Measurements from ENCODE around the gene ANXA2. TPM values are rescaled to one million over a fixed set of nuclear protein-coding genes. Genes with fewer than 3 reads are reported as not detected.

The ANXA2 gene
- total RNA-seq, 4 donors from 2014 or later = 376 to 811 (median 549) TPM

GRCh38 chr15:60324706-60325438 lies 72.9 kb downstream of the ANXA2 start:
- H3K36me3 ChIP-seq = no peaks in the 10 kb centered on the region
- H3K27me3 ChIP-seq = peaks cover 0 to 25% of the 10 kb centered on the region in 2 donors
- DNase-seq = no peak
- intact Hi-C loops (cut with DNase I; ENCODE audit: low total_unique reads) = no loop called here
- H3K4me3 ChIP-seq = no peak overlapping the region
- TF ChIP-seq CTCF (IDR thresholded peaks at IDR 0.05) (no peak), POLR2A (IDR thresholded peaks at IDR 0.05) (no peak)
- H3K27ac ChIP-seq = no peak overlapping the region
- no peaks in the 10 kb centered on the region for H3K4me1 ChIP-seq
- no peaks in the 10 kb centered on the region for H3K9me3 ChIP-seq

GRCh38 chr15:60323322-60323721 lies 74.5 kb downstream of the ANXA2 start:
- intact Hi-C loops (cut with DNase I; ENCODE audit: low total_unique reads) = no loop called here
- no peak overlapping the region for H3K4me3 ChIP-seq
- no peak for DNase-seq
- no peak for TF ChIP-seq CTCF (IDR thresholded peaks at IDR 0.05)
- TF ChIP-seq POLR2A (IDR thresholded peaks at IDR 0.05) = no peak
- no peaks in the 10 kb centered on the region for H3K36me3 ChIP-seq
- H3K9me3 ChIP-seq = no peaks in the 10 kb centered on the region
- H3K4me1 ChIP-seq = no peaks in the 10 kb centered on the region
- H3K27me3 ChIP-seq = peaks cover 0 to 25% of the 10 kb centered on the region in 2 donors
- H3K27ac ChIP-seq = no peak overlapping the region

- H3K36me3 ChIP-seq = no peaks in the 10 kb centered on the region
- H3K9me3 ChIP-seq = no peaks in the 10 kb centered on the region
- H3K4me1 ChIP-seq = no peaks in the 10 kb centered on the region
- TF ChIP-seq POLR2A (IDR thresholded peaks at IDR 0.05) (no peak), CTCF (IDR thresholded peaks at IDR 0.05) (no peak)
- no peak for DNase-seq
- no peak overlapping the region for H3K4me3 ChIP-seq
- intact Hi-C loops (cut with DNase I; ENCODE audit: low total_unique reads) = no loop called here
- no peak overlapping the region for H3K27ac ChIP-seq
- peaks cover 0 to 4% of the 10 kb centered on the region in 2 donors for H3K27me3 ChIP-seq
These were observed 77.4 kb downstream of the ANXA2 start for GRCh38 chr15:60320365-60320764.

GRCh38 chr15:60318216-60318867 lies 79.4 kb downstream of the ANXA2 start:
- intact Hi-C loops (cut with DNase I; ENCODE audit: low total_unique reads) = no loop called here
- no peak overlapping the region for H3K4me3 ChIP-seq
- no peak for DNase-seq
- H3K4me1 ChIP-seq = no peaks in the 10 kb centered on the region
- H3K27ac ChIP-seq = no peak overlapping the region
- no peaks in the 10 kb centered on the region for H3K9me3 ChIP-seq
- no peaks in the 10 kb centered on the region for H3K36me3 ChIP-seq
- no peak for TF ChIP-seq CTCF (IDR thresholded peaks at IDR 0.05)
- no peak for TF ChIP-seq POLR2A (IDR thresholded peaks at IDR 0.05)
- H3K27me3 ChIP-seq = no peaks in the 10 kb centered on the region

- H3K27ac ChIP-seq = no peak overlapping the region
- H3K9me3 ChIP-seq = no peaks in the 10 kb centered on the region
- intact Hi-C loops (cut with DNase I; ENCODE audit: low total_unique reads) = no loop called here
- H3K36me3 ChIP-seq = no peaks in the 10 kb centered on the region
- H3K4me1 ChIP-seq = no peaks in the 10 kb centered on the region
- H3K27me3 ChIP-seq = no peaks in the 10 kb centered on the region
- DNase-seq = no peak
- TF ChIP-seq POLR2A (IDR thresholded peaks at IDR 0.05) = no peak
- no peak overlapping the region for H3K4me3 ChIP-seq
These were observed 80.8 kb downstream of the ANXA2 start for GRCh38 chr15:60316961-60317360.
